Glomerular endothelial cell (primary cell): ENCODE results near the gene LCOR. TPM values are rescaled to one million over a fixed set of nuclear protein-coding genes. Genes with fewer than 3 reads are reported as not detected.
A peak's percentile ranks its signal among the peaks of the same experiment; 100 is the strongest.

Experiments
- DNase-seq: peaks from one replicate; pipeline ENCODE4 v3.0.0-alpha.2; 2011; ENCODE audit warnings: low read depth, low spot score; ENCODE audit errors: extremely low read depth
- total RNA-seq: library from RNA; depleted of rRNA; stranded (reverse); fragments of >200 nt; gene quantifications from 2 replicates; pipeline ENCODE4 v1.2.3, GENCODE V29; 2015

LCOR gene
- total RNA-seq, 1 donor from 2014 or later, result 30.5 TPM

GRCh38 chr10:96889415-96890171, 57.5 kb downstream of the LCOR start:
- no peak for DNase-seq

- DNase-seq, result no peak
Observed at GRCh38 chr10:96890172-96890513, 58.0 kb downstream of the LCOR start.

GRCh38 chr10:96890580-96890979, 58.5 kb downstream of the LCOR start:
- DNase-seq, result no peak

- no peak for DNase-seq
Observed at GRCh38 chr10:96891840-96892239, 59.7 kb downstream of the LCOR start.

GRCh38 chr10:96895662-96896424, 63.7 kb downstream of the LCOR start:
- DNase-seq, result no peak

- DNase-seq, result no peak
Observed at GRCh38 chr10:96896884-96897589, 64.9 kb downstream of the LCOR start.

GRCh38 chr10:96902117-96902516, 70.0 kb downstream of the LCOR start:
- no peak for DNase-seq

- no peak for DNase-seq
Observed at GRCh38 chr10:96902731-96903358, 70.7 kb downstream of the LCOR start.

GRCh38 chr10:96904648-96905047, 72.5 kb downstream of the LCOR start:
- no peak for DNase-seq

- no peak for DNase-seq
Observed at GRCh38 chr10:96906864-96907263, 74.8 kb downstream of the LCOR start.

- DNase-seq, result peak; percentile 39
Observed at GRCh38 chr10:96910488-96911395, 78.6 kb downstream of the LCOR start.

- no peak for DNase-seq
Observed at GRCh38 chr10:96912405-96912804, 80.3 kb downstream of the LCOR start.

- DNase-seq, result no peak
Observed at GRCh38 chr10:96913906-96914305, 81.8 kb downstream of the LCOR start.

GRCh38 chr10:96917628-96918027, 85.5 kb downstream of the LCOR start:
- DNase-seq, result no peak

GRCh38 chr10:96918214-96919002, 86.3 kb downstream of the LCOR start:
- DNase-seq, result no peak

- no peak for DNase-seq
Observed at GRCh38 chr10:96919785-96920430, 87.8 kb downstream of the LCOR start.

GRCh38 chr10:96921655-96922054, 89.6 kb downstream of the LCOR start:
- DNase-seq, result no peak

GRCh38 chr10:96922978-96923948, 91.2 kb downstream of the LCOR start:
- DNase-seq, result no peak
